GM18951 (cell line): ENCODE results near the gene ZBTB44.
A peak's percentile ranks its signal among the peaks of the same experiment; 100 is the strongest.

Experiments
- POLR2A ChIP-seq: IDR thresholded peaks from 4 replicates; pipeline ENCODE4 v1.6.1; 2011; ENCODE audit warnings: mild to moderate bottlenecking; ENCODE audit not compliant: insufficient read length, insufficient read depth; ENCODE audit errors: extremely low read depth
- in situ Hi-C: fragments of 300-500 bp; cut with MboI; formaldehyde crosslinking; loops from one replicate; pipeline ENCODE4 v1.12.0; 2022; ENCODE audit warnings: low sequenced_read_pairs, mixed read lengths, inconsistent platforms; ENCODE audit not compliant: unreplicated experiment

The ZBTB44 gene

GRCh38 chr11:130323452-130324450, 9.0 kb upstream of the ZBTB44 start:
- in situ Hi-C loops, result no loop called here
- no peak for TF ChIP-seq POLR2A

DNA sequence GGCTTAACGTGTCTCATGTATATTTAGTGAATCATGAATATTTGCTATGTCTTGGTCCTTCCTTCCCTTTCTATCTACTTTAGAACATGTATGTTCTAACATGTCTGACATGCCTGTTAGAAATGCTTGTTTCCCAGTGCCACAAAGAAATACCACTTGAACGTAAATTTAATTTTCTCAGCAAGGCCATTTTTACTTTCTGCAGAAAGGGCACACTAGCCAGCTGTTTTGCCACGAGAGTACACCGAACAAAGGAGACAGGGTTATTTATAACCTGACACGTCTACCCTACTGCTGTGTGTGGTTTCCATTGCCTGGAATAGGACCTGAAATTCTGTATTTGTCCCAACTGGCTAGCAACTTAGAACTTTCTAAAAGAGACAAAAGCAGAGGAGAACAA, 7.4 kb upstream of the ZBTB44 start:
- in situ Hi-C loops, result no loop called here

DNA sequence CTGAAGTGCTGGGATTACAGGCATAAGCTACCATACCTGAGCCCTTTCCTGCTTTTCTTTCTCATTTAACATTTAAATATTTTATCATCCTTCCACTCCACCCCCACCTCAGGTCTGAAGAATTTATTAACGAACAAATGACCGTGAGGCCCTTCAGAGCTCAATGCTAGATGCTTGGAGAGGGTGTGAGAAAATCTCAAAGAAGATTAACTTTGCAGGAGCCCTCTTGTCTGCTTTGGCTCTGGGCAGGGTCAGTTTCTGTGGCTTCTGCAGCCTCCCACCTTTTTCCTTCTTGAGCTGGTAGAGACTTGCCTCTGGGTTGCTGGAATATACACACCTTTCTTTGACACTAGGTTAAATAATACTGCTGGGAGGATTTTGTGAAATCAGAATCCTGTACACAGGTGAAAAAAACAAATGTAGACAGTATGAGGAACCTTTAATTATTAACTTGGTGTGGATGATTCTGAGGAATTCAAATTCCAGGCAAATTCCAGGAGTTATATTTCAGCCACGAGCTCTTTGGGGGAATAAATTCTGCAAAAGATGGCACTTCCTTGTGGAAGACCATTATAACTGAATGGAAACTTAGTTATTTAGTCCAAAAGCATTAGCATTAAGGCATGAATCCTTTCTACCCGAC, 3.4 kb upstream of the ZBTB44 start:
- in situ Hi-C loops, result no loop called here
- no peak for TF ChIP-seq POLR2A

More for the DNA sequence above, 7.4 kb upstream of the ZBTB44 start:
- TF ChIP-seq POLR2A, result no peak

- TF ChIP-seq POLR2A, result no peak
- in situ Hi-C loops, result no loop called here
These were observed 745 bp upstream of the ZBTB44 start for GRCh38 chr11:130315354-130315970.

DNA sequence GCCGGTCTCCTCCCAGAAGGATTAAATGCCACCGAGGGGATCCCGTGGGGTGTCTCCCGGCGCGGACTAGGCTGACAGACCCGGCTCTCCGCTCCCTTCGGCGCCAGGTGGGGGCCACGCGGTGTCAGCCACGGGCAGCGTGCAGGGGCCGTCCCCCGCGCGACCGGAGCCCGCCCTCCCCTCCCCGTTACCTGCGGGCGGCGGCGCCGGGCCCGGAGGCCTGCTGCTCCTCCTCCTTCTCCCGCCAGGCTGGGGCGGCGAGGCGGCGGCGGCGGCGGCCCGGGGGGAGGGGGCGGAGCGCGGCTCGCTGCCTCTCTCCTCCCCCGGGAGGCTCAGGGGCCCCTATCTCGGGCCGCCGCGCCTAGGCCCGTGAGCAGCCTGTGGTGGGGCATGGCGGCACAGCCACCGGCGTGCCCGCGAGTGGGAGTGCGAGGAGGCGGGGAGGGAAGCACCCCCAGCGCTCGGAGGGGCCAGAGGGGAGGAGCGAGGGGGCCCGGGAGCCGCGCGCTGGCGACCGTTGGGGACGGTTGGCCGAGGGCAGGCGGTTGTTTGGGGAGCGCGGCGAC, 450 bp downstream of the ZBTB44 start:
- in situ Hi-C loops, result no loop called here
- peak; percentile 53 for TF ChIP-seq POLR2A

- no peak for TF ChIP-seq POLR2A
- in situ Hi-C loops, result no loop called here
These were observed 1.1 kb downstream of the ZBTB44 start for GRCh38 chr11:130313383-130314183.

DNA sequence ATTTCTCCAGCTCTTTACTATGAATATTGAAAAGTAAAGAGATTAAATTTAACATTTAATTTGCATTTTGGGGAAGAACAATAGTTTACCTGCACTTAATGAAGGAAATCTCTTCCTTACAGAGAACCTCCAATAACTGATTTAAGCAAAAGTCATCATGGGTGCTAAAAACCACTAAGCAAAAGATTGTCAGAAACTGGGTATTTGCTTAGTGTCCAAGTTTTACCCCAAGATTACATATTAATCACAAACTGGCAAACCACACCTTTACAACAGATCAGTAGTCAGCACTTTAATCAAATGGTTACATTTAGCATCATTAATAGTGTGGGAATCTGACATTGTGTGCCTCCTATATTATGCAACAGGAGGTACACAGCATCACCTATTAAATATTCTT, 2.7 kb downstream of the ZBTB44 start:
- no peak for TF ChIP-seq POLR2A

DNA sequence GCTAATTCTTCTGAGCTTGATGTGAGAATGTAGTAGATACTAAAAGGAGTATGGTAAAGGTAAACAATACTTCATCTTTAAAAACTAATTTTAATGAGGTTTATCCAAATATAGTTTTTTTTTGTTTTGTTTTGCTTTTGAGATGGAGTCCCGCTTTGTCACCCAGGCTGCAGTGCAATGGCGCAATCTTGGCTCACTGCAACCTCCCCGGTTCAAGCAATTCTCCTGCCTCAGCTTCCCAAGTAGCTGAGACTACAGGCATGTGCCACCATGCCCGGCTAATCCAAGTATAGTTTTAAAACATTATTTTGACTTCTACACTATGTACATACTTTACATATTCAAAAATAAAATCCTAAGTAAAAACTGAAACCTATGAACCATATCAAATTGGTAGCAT, 4.1 kb downstream of the ZBTB44 start:
- TF ChIP-seq POLR2A, result no peak
- in situ Hi-C loops, result no loop called here

More for the DNA sequence above, 2.7 kb downstream of the ZBTB44 start:
- in situ Hi-C loops, result no loop called here

DNA sequence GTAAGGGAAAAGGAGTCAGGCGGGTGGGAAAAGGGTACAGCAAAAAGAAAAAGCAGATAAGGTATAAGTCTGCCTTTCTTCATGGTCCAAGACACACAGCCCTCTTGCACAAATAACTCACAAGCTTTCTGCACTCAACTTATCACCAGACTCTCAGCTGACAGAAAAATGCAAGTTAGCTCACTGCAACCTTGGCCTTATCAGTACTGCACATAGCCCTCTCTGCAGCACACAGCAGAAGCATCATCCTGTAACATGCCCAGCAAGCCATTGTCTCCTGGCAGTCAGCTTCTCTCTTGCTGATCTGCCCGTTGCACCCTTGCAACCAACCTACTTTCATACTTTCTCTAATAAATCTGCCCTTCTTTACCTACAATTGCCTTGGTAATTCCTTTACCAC, 5.8 kb downstream of the ZBTB44 start:
- in situ Hi-C loops, result no loop called here
- TF ChIP-seq POLR2A, result no peak

- in situ Hi-C loops, result no loop called here
- no peak for TF ChIP-seq POLR2A
These were observed 6.7 kb downstream of the ZBTB44 start for GRCh38 chr11:130308059-130308458.

DNA sequence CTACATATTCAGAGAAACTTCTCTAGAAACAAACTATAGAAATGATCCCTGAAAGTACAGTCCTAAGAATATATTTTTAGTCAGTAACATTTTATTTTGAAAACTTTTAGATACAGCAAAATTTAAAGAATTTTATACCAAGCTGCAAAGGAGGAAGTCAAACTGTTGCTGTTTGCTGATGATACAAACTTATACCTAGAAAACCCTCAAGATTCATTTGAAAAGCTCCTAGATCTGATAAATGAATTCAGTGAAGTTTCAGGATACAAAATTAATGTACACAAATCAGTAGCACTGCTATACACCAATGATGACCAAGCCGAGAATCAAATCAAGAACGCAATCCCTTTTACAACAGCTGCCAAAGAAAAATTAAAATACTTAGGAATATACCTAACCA, 10.1 kb downstream of the ZBTB44 start:
- in situ Hi-C loops, result no loop called here
- no peak for TF ChIP-seq POLR2A

- in situ Hi-C loops, result no loop called here
- TF ChIP-seq POLR2A, result no peak
These were observed 13.7 kb downstream of the ZBTB44 start for GRCh38 chr11:130301002-130301401.

DNA sequence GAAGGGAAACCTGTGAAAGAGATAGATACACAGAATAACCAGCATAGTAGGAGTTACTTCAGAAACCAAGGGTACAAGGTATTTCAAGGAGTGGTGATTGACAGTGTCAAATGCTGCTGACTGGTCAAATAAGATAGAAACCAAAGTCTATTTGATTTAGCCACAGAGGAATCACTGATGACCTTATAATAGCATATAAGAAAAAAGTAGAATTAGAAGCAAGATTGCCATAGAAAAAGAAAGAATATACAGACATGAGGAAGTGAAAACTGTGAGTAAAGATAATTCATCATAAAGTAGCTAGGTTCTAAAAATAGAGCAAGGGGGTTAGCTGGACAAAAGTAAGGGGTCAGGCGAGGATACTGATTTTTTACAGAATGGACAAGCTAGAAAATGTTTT, 14.2 kb downstream of the ZBTB44 start:
- no peak for TF ChIP-seq POLR2A
- in situ Hi-C loops, result no loop called here

DNA sequence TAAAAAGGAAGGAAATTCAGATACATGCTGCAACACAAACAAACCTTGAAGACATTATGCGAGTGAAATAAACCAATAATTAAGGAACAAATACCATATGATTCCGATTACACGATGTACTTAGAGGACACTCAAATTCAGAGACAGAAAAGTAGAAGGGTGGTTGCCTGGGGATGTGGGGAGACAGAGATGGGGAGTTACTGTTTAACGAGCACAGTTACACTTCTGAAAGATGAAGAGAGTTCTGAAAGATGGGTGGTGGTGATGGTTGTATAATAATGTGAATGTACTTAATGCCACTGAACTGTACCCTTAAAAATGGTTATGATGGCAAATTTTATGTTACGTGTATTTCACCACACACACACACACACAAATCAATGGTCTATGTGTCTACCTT, 14.7 kb downstream of the ZBTB44 start:
- no peak for TF ChIP-seq POLR2A
- in situ Hi-C loops, result no loop called here
